Activated CD8-positive, alpha-beta memory T cell treated with anti-CD3 and anti-CD28 coated beads for 36 hours (primary cell): ENCODE results near the gene TMEM266. TPM values are rescaled to one million over a fixed set of nuclear protein-coding genes. Genes with fewer than 3 reads are reported as not detected.

Source experiments
- CTCF ChIA-PET: fragments of 350-600 bp; sonication (Branson Sonifier 250); formaldehyde crosslinking; loops from one replicate; lab custom pipeline; 2021; ENCODE audit warnings: antibody characterized with exemption; lab: Charles Lee
- POLR2A ChIA-PET: fragments of 350-600 bp; sonication (Branson Sonifier 250); formaldehyde crosslinking; loops from one replicate; lab custom pipeline; 2021; ENCODE audit warnings: antibody characterized with exemption; lab: Charles Lee
- total RNA-seq, 2 experiments: library from RNA; stranded (reverse); gene quantifications; one replicate each; pipeline ENCODE4 v1.2.3, GENCODE V29; 2021

The TMEM266 gene
- total RNA-seq, 2 experiments from 2014 or later, result 0.30 to 0.40 TPM

GRCh38 chr15:76191539-76192244 is 131.9 kb downstream of the TMEM266 start:
- ChIA-PET POLR2A (no interaction called here), CTCF (interaction anchor here (1.1 to 1.5 kb wide), 4 partner anchors 9 to 103 kb away, joined by 3 to 5 read pairs (median 4); no protein-coding TSS in a partner anchor)

- POLR2A ChIA-PET, result no interaction called here
- CTCF ChIA-PET, result no interaction called here
These were observed 132.9 kb downstream of the TMEM266 start for GRCh38 chr15:76192715-76193114.

DNA sequence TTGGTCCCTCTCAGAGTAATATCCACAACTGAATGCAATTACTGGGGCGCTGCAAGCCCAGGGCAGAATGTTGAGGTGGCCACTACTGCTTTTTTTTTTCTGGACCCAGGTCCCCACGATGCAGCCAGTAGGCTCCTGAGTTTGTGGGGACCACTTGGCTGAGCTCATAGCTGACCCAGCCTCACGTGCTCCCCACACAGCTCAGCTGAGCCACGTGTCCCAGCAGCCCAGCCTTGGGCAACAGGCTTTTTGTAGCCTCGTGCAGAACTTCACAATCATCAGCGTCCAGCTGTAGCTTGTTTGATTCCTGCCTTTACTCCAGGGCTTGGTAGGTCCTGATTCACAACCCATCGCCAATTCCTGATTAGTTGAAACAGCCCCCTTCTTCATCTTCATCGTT is 134.1 kb downstream of the TMEM266 start:
- CTCF ChIA-PET, result no interaction called here
- POLR2A ChIA-PET, result no interaction called here

- ChIA-PET POLR2A (no interaction called here), CTCF (interaction anchor here (1.9 kb wide), 1 partner anchor 9 kb away, joined by 8 read pairs; no protein-coding TSS in a partner anchor)
These were observed 135.9 kb downstream of the TMEM266 start for GRCh38 chr15:76195506-76196268.

DNA sequence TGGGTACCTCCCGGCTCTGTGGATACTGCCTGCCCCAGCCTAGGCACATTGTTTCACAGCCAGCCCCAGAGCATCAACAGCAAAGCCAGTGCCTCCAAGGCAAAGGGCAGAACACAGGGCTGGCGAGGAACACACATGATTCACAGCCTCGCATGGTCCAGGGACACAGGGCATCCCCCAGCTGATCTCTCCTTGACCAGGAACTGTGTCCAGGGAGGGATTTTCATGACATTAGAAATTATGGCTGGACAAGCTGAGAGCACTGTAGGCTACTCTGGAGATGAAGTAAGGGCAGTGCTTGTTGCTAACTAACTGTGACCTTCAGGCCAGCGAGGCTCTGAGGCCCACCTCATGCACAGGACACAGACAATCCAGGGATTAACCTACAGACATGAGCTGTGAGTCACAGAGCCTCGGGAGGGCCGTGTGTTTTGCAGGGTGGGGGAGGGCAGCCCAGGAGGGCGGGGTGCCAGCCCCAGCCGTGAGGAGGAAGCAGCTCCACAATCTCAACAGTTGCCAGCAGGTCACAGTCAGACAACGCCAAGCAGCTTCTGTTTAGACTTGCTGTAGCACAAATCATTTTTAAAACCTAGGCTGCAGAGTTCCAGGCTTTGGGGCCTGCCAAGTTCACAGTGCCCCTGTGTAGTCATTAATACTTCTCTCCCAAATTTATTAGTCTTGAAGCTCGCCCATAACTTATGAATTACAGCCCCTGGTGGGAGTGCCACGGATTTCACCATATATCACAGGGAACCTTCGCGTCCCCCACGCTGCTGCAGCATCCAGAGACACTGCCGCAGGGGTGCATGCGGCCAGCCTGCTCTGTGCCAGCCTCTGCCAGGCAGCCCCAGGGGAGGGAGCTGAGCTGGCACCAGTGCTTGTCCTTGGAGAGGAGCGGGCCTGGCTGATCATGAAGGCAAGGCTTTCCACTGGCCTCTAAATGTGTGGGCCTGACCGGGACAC is 136.8 kb downstream of the TMEM266 start:
- ChIA-PET POLR2A (no interaction called here), CTCF (interaction anchor here (1.9 kb wide), 1 partner anchor 10 kb away, joined by 8 read pairs; no protein-coding TSS in a partner anchor)

DNA sequence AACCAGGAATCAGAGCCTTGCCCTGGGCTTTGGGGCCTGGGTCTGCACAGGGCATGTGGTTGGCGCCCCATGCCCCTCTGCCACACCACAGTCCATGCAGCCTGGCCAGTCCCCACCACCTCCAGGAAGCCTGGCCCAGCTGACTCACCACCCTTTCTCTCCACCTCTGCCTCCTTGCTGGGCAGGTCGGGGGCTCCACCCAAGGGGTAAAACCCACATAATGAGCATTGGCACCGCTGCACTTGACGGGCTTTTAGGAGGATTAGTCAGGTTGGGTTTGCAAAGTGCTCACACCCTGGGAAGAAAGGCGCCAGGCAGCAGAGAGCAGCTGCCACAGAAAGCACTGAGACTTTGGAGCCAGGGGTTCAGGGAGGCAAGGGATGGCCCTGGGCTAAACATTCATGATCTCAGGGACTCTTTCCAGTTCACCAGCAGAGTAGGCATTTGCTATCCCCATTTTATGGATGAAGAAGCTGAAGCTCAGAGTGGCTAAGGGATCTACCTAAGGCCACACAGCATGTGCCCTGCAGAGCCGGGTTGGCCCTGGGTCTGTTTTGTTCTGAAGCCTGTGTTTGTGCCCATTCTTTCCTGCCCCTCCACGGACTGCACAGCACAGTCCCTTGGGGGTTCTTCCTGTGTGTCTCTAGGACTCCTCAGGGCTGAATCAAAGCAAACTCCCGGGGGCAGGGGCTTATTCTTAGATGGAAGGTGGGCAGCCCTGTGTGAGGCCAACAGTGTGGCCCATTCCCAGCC is 138.1 kb downstream of the TMEM266 start:
- ChIA-PET CTCF (interaction anchor here (0.8 to 1.9 kb wide), 2 partner anchors 11 to 144 kb away, joined by 3 to 8 read pairs; no protein-coding TSS in a partner anchor), POLR2A (no interaction called here)

DNA sequence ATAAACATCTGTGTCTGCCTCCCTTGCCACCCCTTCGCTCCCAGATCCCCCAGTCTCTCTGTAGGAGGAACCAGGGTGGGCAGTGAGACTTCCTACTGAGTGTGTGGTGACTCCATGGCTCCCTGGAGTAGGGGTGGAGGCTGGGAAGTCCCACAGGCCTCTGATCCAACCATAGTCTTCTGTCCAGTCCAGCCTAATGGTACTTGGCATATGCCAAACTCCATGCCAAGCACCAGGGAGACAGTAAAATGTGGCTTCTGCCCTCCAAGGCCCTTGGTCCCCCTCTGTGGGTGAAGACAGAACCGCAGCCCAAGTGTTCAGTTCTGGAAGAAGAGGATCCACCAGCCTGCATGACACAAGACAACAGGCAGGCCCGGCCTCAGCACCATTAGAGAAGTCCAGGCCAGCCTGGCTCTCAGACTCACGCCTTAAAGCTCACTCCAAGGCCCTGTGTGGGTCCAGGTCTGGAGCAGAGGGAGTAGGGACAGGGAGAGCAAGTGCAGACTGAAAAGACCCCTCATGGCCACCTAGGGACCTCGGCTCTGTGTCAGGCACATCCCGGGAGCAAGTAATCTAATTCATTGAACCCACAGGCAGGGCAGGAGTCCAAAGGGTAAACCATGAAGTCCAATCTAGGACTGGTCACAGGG is 138.8 kb downstream of the TMEM266 start:
- ChIA-PET POLR2A (no interaction called here), CTCF (no interaction called here)

DNA sequence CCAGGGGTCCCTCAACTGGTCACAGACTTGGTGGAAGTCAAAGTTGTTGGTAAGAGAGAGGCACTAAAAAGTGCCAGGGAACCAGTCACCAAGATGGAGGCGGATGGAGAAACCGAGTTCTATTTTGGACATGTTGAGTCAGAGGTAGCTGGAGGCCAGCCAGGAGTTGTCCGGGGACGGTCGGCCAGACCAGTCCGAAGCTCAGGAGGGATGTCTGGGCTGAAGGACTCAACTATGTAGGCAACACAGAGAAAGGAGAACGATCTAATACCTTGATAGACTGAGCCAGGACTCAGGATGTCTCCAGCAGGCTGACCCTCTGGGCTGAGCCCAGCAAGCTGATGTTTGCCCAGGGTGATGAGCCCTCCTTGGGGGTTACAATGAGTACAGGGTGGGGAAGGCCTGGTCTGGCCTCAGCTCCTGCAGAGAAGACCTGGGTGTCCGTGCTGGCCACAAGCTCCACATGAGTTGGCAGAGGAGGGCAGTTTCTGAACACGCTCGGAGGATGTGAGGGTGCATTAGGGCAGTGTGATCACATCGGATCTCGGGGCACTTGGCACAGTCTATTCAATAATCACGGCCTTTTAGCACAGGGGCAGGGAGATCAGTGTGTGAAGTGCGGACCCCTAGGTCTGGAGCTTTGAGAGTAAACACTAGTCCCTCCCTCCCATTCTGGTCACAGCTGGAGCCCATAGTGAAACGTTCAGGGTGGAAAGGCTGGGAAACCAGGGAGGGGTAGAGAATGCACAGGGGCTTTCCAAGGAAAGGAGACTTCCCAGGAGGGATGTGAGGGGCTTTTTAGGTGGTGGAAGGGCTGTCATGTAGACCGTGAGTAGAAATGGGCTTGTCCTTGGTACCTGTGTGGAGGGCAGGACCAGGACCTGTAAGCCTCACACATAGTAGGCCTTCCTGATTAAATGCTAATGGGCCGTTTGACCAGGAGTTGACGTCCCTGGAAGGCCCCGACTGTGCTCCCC is 139.6 kb downstream of the TMEM266 start:
- ChIA-PET POLR2A (no interaction called here), CTCF (interaction anchor here (1.6 kb wide), 1 partner anchor 8 kb away, joined by 3 read pairs; no protein-coding TSS in a partner anchor)

DNA sequence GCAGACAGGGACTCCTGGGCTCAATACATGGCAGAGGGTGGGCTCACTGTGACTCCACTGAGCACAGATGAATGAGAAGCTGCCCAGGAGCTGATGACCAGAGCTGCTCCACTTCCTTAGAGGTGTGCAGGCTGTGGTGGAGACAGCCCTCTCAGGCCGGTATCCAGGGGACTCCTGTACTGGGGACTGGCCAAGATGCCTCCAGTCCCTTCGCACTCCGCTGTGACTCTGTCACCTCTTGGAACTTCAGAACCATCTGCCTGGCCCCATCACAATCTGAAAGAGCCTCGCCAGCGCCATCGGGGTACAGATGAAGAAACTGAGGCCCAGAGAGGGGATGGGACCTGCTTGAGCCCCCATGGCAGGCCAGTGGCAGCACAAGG is 140.3 kb downstream of the TMEM266 start:
- CTCF ChIA-PET, result interaction anchor here (1.6 kb wide), 1 partner anchor 8 kb away, joined by 3 read pairs; no protein-coding TSS in a partner anchor
- POLR2A ChIA-PET, result no interaction called here

DNA sequence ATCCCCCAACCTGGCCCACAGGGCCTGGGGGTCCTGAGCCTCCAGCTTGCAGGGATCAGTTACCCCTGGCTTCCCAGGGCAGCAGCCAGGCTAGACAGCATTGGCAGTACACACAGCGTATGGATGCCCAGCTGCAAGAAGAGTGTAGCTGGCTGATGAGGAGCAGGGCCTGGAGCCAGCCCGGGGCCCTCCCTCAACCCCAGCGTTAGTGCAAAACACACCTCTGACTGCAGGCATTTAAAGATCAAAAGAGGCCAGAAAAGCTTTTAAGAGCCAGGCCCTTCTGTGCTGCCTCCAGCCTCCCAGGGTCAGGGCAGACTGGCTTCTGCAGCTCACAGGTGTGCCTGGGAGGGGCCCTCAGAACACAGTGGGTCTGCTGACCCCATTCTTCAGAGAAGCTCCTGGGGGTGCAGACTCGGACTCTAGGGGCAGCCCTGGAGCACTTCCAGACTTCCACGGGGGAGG is 140.9 kb downstream of the TMEM266 start:
- CTCF ChIA-PET, result interaction anchor here (1.6 kb wide), 1 partner anchor 9 kb away, joined by 3 read pairs; no protein-coding TSS in a partner anchor
- POLR2A ChIA-PET, result no interaction called here

- POLR2A ChIA-PET, result no interaction called here
- CTCF ChIA-PET, result no interaction called here
These were observed 141.9 kb downstream of the TMEM266 start for GRCh38 chr15:76201536-76202255.

GRCh38 chr15:76203346-76204108 is 143.7 kb downstream of the TMEM266 start:
- POLR2A ChIA-PET, result no interaction called here
- CTCF ChIA-PET, result no interaction called here

DNA sequence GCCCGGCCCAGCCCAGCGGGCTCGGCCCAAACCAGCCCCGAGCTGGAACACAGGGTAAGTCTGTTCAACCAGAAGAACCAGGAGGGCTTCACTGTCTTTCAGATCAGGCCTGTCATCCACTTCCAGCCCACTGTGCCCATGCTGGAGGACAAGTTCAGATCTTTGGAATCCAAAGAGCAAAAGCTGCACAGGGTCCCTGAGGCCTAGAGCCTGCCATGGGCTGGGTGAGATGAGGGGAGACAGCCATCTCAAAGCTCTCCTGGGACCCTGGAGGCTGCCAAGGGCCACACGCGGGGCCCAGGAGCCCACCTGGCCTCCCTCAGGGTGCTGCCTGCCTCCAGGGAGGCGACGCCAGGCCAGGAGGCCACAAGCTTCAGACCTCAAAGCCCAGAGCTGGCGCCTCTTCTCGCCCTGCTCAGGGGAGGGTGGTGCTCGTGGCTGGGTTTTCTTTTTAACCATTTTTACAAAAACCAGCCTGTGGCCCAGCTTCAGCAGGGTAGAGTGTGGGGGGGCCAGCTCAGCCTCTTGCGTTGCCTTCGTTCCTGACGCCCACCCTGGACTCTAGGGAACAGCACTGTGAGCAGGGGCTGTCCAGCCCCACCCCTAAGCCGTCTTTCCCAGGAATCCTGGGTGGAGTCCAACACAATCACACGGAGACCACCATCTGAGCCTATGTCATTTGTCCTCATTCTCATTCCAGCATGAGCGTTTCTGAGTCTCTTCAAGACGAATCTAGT is 144.5 kb downstream of the TMEM266 start:
- ChIA-PET POLR2A (no interaction called here), CTCF (no interaction called here)

DNA sequence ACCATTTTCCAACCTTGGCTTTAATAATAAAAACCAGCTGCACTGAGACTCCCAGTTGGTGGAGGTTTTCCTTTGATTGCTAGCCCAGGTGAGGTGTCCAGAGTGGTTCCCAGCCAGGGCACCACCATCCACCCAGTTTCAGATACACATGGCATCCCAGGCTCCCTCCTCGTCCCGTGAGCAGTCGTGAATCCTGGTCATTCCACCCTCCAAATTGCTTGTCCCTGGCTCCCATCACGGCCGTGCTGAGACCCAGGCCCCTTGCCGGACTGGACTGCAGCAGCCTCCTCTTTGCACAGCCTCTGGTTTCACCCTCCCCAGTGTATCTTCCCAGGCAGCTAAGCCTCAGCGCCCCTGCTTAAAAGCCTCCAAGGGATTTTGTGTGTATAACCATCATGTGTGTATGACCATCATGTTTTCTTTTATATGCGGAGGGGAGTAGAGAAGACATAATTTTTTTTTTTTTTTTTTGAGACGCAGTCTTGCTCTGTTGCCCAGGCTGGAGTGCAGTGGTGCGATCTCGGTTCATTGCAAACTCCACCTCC is 145.2 kb downstream of the TMEM266 start:
- ChIA-PET CTCF (no interaction called here), POLR2A (no interaction called here)
